Left ventricle myocardium superior (tissue), 1 donor: ENCODE measurements around the gene FOXA2. TPM values are rescaled to one million over a fixed set of nuclear protein-coding genes. Genes with fewer than 3 reads are reported as not detected.

Source experiments
- ATAC-seq: fragments of 200-7000 bp; cut with Tn5 transposase; one replicate; pipeline ENCODE4 v1.9.1; 2020; ENCODE audit warnings: mild to moderate bottlenecking, moderate library complexity
- DNase-seq: peaks from one replicate; pipeline ENCODE4 v3.0.0-alpha.2; 2020
- intact Hi-C: fragments of 100-400 bp; cut with micrococcal nuclease; formaldehyde crosslinking; loops from one replicate; pipeline ENCODE4 v1.11.0; 2022
- total RNA-seq: library from RNA; stranded (reverse); fragmentation: NEBNext Ultra II Directional; extraction: Animal tissue kit (Norgen Biotek cat#: 25700); gene quantifications from one replicate; pipeline ENCODE4 v1.2.1, GENCODE V29; 2021
- donor health status: DM: no; HTN: yes; CAD: no; lungs with severe emphysema.

FOXA2 gene
- total RNA-seq, 1 donor from 2014 or later, result not detected

GRCh38 chr20:22585786-22586493, 1.6 kb upstream of the FOXA2 start:
- intact Hi-C loops, result no loop called here
- DNase-seq, result no peak
- no peak for ATAC-seq

GRCh38 chr20:22584922-22585785, 782 bp upstream of the FOXA2 start:
- DNase-seq (no peak), ATAC-seq (no peak)
- intact Hi-C loops, result no loop called here

DNA sequence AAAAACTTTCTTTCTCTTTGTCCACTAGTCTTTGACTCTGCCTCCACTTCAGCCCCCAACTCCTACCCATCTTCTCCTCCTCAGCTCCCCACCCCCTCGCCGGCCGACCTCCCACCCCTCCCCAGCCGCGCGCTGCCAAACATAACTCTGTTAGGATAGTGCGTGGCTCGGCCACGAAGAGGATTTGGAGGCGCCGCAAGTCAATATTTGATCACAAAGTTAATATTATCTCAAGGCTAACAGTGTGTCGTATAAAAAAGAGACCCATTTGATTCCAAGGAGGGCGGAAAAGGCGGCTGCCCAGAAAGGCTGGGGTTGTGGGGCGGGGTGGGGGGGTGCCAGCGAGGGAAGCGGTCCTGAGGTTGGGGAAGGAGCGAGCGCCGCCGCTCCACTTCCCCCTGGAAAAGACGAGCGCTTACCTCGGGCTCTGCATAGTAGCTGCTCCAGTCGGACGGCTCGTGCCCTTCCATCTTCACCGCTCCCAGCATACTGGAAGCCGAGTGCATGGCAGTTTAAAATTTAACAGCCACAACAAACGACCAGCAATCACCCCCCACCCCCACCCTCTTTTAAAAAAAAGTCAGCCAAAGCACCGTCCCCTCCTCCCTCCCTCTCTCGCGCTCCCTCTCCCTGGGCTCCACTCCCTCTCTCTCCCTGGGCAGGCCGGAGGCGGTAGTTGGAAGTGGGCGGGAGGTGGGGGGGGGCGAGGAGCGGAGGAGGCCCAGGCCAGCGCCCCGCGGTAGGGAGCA, 425 bp downstream of the FOXA2 start:
- no peak for DNase-seq
- intact Hi-C loops, result no loop called here
- no peak for ATAC-seq

GRCh38 chr20:22582964-22583772, 1.2 kb downstream of the FOXA2 start:
- ATAC-seq, result no peak
- intact Hi-C loops, result no loop called here
- no peak for DNase-seq

- DNase-seq, result no peak
- ATAC-seq, result no peak
- intact Hi-C loops, result no loop called here
These were observed 1.9 kb downstream of the FOXA2 start for GRCh38 chr20:22582386-22582963.

GRCh38 chr20:22581437-22582385, 2.7 kb downstream of the FOXA2 start:
- no peak for DNase-seq
- ATAC-seq, result no peak
- intact Hi-C loops, result no loop called here

GRCh38 chr20:22579711-22580697, 4.4 kb downstream of the FOXA2 start:
- DNase-seq (no peak), ATAC-seq (no peak)
- intact Hi-C loops, result no loop called here

DNA sequence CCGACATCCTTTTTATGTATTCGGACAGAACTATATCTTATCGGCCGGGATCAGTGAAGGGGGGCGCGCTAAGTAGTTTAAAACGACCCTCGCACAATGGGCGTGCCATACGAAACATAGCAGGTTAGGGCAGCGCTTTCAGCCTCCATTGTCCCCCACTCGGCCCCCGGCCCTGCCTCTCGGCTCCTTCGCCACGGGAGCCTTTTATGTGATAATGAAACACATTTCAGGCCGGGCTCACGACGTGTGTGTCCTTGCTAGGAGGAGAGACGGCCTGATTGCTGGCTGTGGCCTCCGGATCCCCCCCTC, 5.3 kb downstream of the FOXA2 start:
- no peak for DNase-seq
- intact Hi-C loops, result no loop called here
- ATAC-seq, result no peak

DNA sequence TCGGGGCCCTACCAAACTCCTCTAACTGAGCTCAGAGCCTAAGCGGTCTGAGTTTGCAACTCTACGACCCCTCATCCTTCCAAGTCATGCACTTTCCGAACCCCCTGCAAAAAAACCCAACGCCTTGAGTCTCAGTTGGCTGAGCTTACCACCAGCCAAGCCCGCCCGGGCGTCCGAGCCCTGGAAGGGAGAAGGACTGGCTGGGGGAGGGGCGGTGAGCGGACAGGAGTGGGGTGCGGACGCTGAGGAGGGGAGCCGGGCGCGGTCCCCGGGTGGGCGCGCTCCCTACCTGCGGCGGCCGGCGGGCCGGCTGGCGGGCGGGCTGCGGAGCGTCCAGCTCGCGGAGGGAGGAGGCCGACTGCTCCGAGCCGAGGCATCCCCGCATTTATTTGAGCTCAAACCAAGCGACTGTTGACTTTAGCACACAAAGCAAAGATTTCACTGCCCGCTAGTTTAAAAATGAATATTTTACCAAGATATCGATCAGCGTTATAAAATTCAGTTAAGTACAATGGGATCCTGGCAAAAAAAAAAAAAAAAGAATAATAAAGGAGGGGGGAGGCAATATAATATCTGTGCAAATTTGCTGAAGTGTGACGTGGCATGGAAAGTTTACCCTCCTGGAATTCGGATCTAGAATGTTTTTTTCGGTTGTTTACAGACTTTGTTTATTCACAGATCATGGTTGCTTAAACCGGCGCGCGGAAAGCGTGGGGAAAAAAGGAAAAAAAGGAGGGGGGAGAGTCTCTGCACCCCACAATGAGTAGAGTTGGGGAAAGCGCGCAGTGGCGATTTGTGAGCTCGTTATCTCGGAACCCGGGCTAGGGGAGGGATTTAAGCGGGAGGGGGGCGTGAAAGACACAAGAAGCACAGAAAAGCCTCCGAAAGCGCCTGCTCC, 5.9 kb downstream of the FOXA2 start:
- DNase-seq (no peak), ATAC-seq (no peak)
- intact Hi-C loops, result no loop called here

- DNase-seq (no peak), ATAC-seq (no peak)
- intact Hi-C loops, result no loop called here
These were observed 6.7 kb downstream of the FOXA2 start for GRCh38 chr20:22577515-22578220.

- no peak for ATAC-seq
- intact Hi-C loops, result no loop called here
- DNase-seq, result no peak
These were observed 7.4 kb downstream of the FOXA2 start for GRCh38 chr20:22576733-22577514.

DNA sequence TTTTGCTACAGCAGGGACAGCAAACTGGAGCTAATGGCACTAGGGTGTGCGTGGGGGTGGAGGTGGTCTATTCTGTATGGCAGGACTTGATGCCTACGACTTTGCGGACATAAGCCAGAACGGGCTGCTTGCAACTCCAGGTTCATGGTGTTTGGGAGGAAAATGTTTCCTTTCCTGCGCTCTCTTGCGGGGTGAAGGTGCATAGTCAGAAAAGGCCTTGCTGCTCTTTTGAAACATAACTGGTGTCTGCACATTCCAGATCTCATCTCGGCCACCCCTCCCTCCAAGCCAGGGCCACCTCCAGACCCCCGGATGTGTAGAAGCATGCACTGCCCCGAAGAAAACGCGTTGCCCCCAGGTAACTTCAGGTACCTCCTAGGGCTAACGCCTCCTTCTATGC, 8.1 kb downstream of the FOXA2 start:
- no peak for DNase-seq
- intact Hi-C loops, result no loop called here
- ATAC-seq, result no peak

GRCh38 chr20:22575737-22576136, 8.6 kb downstream of the FOXA2 start:
- intact Hi-C loops, result no loop called here
- no peak for ATAC-seq
- no peak for DNase-seq

DNA sequence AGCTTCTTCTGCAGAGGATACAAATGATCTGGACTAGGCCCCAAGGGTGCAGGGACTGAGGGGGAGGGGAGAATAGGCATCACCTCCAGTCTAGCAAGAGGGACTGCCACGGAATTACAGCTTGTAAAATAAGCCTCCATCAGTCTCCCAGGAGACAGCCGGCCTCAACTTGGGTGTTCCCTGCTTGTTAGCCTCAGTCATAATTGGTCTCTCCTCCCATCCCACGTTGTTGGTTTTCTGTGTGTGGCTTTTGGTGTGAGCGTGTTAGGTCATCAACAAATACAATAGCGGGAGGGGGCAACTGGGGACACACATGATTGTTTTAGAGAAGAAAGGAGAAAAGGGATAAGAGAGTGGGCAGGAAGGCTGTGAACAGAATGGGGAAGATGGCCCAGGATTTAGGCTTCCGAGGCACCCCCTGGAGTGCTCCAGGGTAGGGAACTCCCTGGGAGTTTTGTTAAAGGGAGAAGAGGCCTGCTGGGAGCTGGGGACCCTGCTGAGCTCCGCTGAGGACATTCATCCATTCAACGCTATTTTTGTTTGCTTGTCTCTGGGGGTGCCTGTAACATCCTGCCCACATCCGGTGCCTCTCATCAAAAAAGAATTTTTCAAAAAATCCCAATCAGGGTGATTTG, 9.2 kb downstream of the FOXA2 start:
- intact Hi-C loops, result no loop called here
- no peak for ATAC-seq
- DNase-seq, result no peak
